Stomach (tissue), 9 donors: ENCODE results near the gene SORL1. TPM values are rescaled to one million over a fixed set of nuclear protein-coding genes. Genes with fewer than 3 reads are reported as not detected.

Source experiments
- DNase-seq, 2 donors: peaks; one replicate each; pipeline versions ENCODE4 v3.0.0 to v3.0.0-alpha.2; 2013 to 2019
- H3K27ac ChIP-seq, 5 donors: fragments of 200-600 bp in 4 of 5; sonication (generic) in 4 of 5; one replicate each; pipeline ENCODE4 v1.5.1; 2013 to 2019; ENCODE audit warnings: mild to moderate bottlenecking in 1 of 5, moderate library complexity in 1 of 5
- H3K27me3 ChIP-seq, 3 donors: fragments of 200-600 bp; sonication (generic); one replicate each; pipeline ENCODE4 v1.5.1; 2017 to 2019; ENCODE audit warnings: mixed run types in 1 of 3
- H3K36me3 ChIP-seq, 4 donors: fragments of 200-600 bp; sonication (generic); 1 replicate in 3 of 4; 2 replicates in 1 of 4; pipeline ENCODE4 v1.5.1; 2016 to 2019
- H3K4me1 ChIP-seq, 4 donors: fragments of 200-600 bp; sonication (generic); one replicate each; pipeline ENCODE4 v1.5.1; 2016 to 2019
- H3K4me3 ChIP-seq, 4 donors: fragments of 200-600 bp; sonication (generic) in 3 of 4; one replicate each; pipeline ENCODE4 v1.5.1; 2016 to 2019; ENCODE audit warnings: mild to moderate bottlenecking in 1 of 4
- H3K9me3 ChIP-seq, 4 donors: fragments of 200-600 bp; sonication (generic); one replicate each; pipeline ENCODE4 v1.5.1; 2016 to 2019
- CTCF ChIP-seq, 7 experiments: fragments of 450-650 bp in 4 of 7; fragments of 200-600 bp in 3 of 7; sonication (generic) in 3 of 7; IDR thresholded peaks; one replicate each; pipeline ENCODE4 v1.5.1; 2016 to 2019; ENCODE audit warnings: antibody characterized with exemption in 7 of 7, control low read depth in 2 of 7, mild to moderate bottlenecking in 1 of 7
- EP300 ChIP-seq: sonication (generic); formaldehyde crosslinking; IDR thresholded peaks from one replicate; pipeline ENCODE4 v1.6.1; 2017; ENCODE audit warnings: antibody characterized with exemption
- POLR2A ChIP-seq, 4 donors: fragments of 450-650 bp; IDR thresholded peaks; one replicate each; pipeline ENCODE4 v1.6.1; 2016; ENCODE audit warnings: antibody characterized with exemption in 4 of 4, control low read depth in 2 of 4, mild to moderate bottlenecking in 1 of 4, moderate library complexity in 1 of 4
- POLR2AphosphoS5 ChIP-seq, 3 donors: sonication (generic); formaldehyde crosslinking; IDR thresholded peaks; one replicate each; pipeline ENCODE4 v1.6.1; 2016; ENCODE audit warnings: antibody characterized with exemption in 3 of 3
- WGBS, 5 donors: extraction: QIAGEN DNeasy Blood & Tissue Kit in 3 of 5; methylation state at CpG; one replicate each; pipeline versions ENCODE4 v1.1.5 to v1.1.7; 2013 to 2018; 5-methylcytosine and 5-hydroxymethylcytosine counted together
- intact Hi-C: fragments of 100-400 bp; cut with DNase I; formaldehyde crosslinking; loops from one replicate; pipeline ENCODE4 v1.15.1; 2023; ENCODE audit warnings: low total_unique reads
- polyA plus RNA-seq, 3 donors: library from polyadenylated mRNA; stranded (reverse); fragments of 200-250 nt; gene quantifications; one replicate each; pipeline ENCODE4 v1.2.3, GENCODE V29; 2013
- total RNA-seq, 5 donors: library from RNA; depleted of rRNA; stranded (reverse); fragments of >200 nt; gene quantifications; one replicate each; pipeline versions ENCODE4 v1.1.0 to v1.2.3, GENCODE V29; 2014 to 2016
- donor health status: healthy with polysubstance abuse.
- donor health status: Bipolar disorder and iron deficiency.
- donor health status: healthy.

SORL1 gene
- total and polyA plus RNA-seq, 8 donors, result 0.76 to 161 (median 18.2) TPM

GRCh38 chr11:121422675-121423074 is 29.4 kb upstream of the SORL1 start:
- H3K36me3 ChIP-seq, result no peaks in the 10 kb centered on the region
- H3K27me3 ChIP-seq, result peaks cover 0 to 6% (median 0%) of the 10 kb centered on the region in 3 donors
- TF ChIP-seq POLR2A (IDR thresholded peaks at IDR 0.05), result no peak
- TF ChIP-seq CTCF (IDR thresholded peaks at IDR 0.05), result no peak
- TF ChIP-seq POLR2AphosphoS5 (IDR thresholded peaks at IDR 0.05), result no peak
- no peak for TF ChIP-seq EP300
- H3K4me3 ChIP-seq, result no peak overlapping the region
- WGBS, 5 donors, result 65 to 74% (median 68%) methylated on average over 4 of the region's 4 CpGs
- H3K27ac ChIP-seq, result no peak overlapping the region
- DNase-seq, result no peak
- no peaks in the 10 kb centered on the region for H3K9me3 ChIP-seq
- peaks cover 1 to 27% (median 12%) of the 10 kb centered on the region in 4 donors for H3K4me1 ChIP-seq
- intact Hi-C loops, result no loop called here

GRCh38 chr11:121425828-121426227 is 26.3 kb upstream of the SORL1 start:
- H3K9me3 ChIP-seq, result no peaks in the 10 kb centered on the region
- no peak overlapping the region for H3K4me3 ChIP-seq
- no peaks in the 10 kb centered on the region for H3K36me3 ChIP-seq
- no peak overlapping the region for H3K27ac ChIP-seq
- no peak for TF ChIP-seq POLR2A (IDR thresholded peaks at IDR 0.05)
- TF ChIP-seq EP300, result no peak
- TF ChIP-seq CTCF (IDR thresholded peaks at IDR 0.05), result no peak
- no peak for TF ChIP-seq POLR2AphosphoS5 (IDR thresholded peaks at IDR 0.05)
- peaks cover 0 to 16% (median 0%) of the 10 kb centered on the region in 3 donors for H3K27me3 ChIP-seq
- 89 to 96% (median 94%) methylated on average over 5 of the region's 5 CpGs for WGBS, 5 donors
- intact Hi-C loops, result no loop called here
- no peak for DNase-seq
- H3K4me1 ChIP-seq, result peaks cover 0 to 12% (median 9%) of the 10 kb centered on the region in 4 donors

- intact Hi-C loops, result no loop called here
- Histone ChIP-seq H3K9me3 (no peaks in the 10 kb centered on the region), H3K4me1 (peaks cover 0 to 12% (median 9%) of the 10 kb centered on the region in 4 donors), H3K27ac (no peak overlapping the region), H3K36me3 (no peaks in the 10 kb centered on the region), H3K4me3 (peak overlapping the region; percentile 22 to 40 (median 28)), H3K27me3 (peaks cover 0 to 16% (median 0%) of the 10 kb centered on the region in 3 donors)
- DNase-seq, result peak; percentile 56 to 70
- 24 to 30% (median 27%) methylated on average over 39 to 48 of the region's 48 CpGs for WGBS, 5 donors
- TF ChIP-seq CTCF (IDR thresholded peaks at IDR 0.05) (peak in 2 of 7 experiments; percentile 12), POLR2AphosphoS5 (IDR thresholded peaks at IDR 0.05) (no peak)
These were observed 25.4 kb upstream of the SORL1 start for GRCh38 chr11:121426476-121427399.

- no peak for DNase-seq
- intact Hi-C loops, result no loop called here
- Histone ChIP-seq H3K4me1 (peaks cover 0 to 12% (median 9%) of the 10 kb centered on the region in 4 donors), H3K36me3 (no peaks in the 10 kb centered on the region), H3K27ac (no peak overlapping the region), H3K9me3 (no peaks in the 10 kb centered on the region), H3K4me3 (peak overlapping the region; percentile 22 to 40 (median 28)), H3K27me3 (peaks cover 0 to 16% (median 0%) of the 10 kb centered on the region in 3 donors)
- WGBS, 5 donors, result 12% methylated on average over 8 of the region's 8 CpGs
- TF ChIP-seq CTCF (IDR thresholded peaks at IDR 0.05), result no peak
- no peak for TF ChIP-seq EP300
- no peak for TF ChIP-seq POLR2A (IDR thresholded peaks at IDR 0.05)
- no peak for TF ChIP-seq POLR2AphosphoS5 (IDR thresholded peaks at IDR 0.05)
These were observed 24.7 kb upstream of the SORL1 start for GRCh38 chr11:121427400-121427744.
